Loucy (cell line): ENCODE measurements around the gene GNAT1.

ENCODE experiments used
- EZH2phosphoT487 ChIP-seq: fragments of 200-600 bp; IDR thresholded peaks from 2 replicates; pipeline ENCODE4 v1.6.1; 2018; ENCODE audit warnings: antibody characterized with exemption, mild to moderate bottlenecking, moderate library complexity, borderline replicate concordance
- TF ChIP-seq, protein P1 (sequence below): fragments of 200-600 bp; sonication (generic); conservative IDR thresholded peaks from 2 replicates; pipeline ENCODE4 v1.5.1; 2014; ENCODE audit warnings: mild to moderate bottlenecking, antibody characterized with exemption, low read length

- TF ChIP-seq, protein P1, sequence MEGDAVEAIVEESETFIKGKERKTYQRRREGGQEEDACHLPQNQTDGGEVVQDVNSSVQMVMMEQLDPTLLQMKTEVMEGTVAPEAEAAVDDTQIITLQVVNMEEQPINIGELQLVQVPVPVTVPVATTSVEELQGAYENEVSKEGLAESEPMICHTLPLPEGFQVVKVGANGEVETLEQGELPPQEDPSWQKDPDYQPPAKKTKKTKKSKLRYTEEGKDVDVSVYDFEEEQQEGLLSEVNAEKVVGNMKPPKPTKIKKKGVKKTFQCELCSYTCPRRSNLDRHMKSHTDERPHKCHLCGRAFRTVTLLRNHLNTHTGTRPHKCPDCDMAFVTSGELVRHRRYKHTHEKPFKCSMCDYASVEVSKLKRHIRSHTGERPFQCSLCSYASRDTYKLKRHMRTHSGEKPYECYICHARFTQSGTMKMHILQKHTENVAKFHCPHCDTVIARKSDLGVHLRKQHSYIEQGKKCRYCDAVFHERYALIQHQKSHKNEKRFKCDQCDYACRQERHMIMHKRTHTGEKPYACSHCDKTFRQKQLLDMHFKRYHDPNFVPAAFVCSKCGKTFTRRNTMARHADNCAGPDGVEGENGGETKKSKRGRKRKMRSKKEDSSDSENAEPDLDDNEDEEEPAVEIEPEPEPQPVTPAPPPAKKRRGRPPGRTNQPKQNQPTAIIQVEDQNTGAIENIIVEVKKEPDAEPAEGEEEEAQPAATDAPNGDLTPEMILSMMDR: no peak
- TF ChIP-seq EZH2phosphoT487: no peak
These were observed 35.5 kb upstream of the GNAT1 start for GRCh38 chr3:50155891-50156290.
